ENCODE measurements around the gene MACROD2. TPM values are rescaled to one million over a fixed set of nuclear protein-coding genes. Genes with fewer than 3 reads are reported as not detected.

The MACROD2 gene
- total RNA-seq, 1 experiment from 2014 or later = 3.7 TPM

- H3K9ac ChIP-seq (ENCODE audit: low read length) = no peak overlapping the region
- H2AFZ ChIP-seq (ENCODE audit: low read depth, low read length, poor library complexity, severe bottlenecking) = no peak overlapping the region
- peaks cover 0 to 5% of the 10 kb centered on the region in 2 experiments; a peak in 1 of 4 replicates for H3K4me1 ChIP-seq (ENCODE audit: control insufficient read depth in 1 of 2, insufficient read depth in 2 of 2, low read length in 2 of 2)
- no peak overlapping the region for H3K27ac ChIP-seq (ENCODE audit: low read depth, low read length)
- H3K36me3 ChIP-seq (ENCODE audit: control insufficient read depth in 1 of 2, insufficient read depth in 2 of 2, low read length in 2 of 2) = no peaks in the 10 kb centered on the region
- ATAC-seq (no peak), DNase-seq (ENCODE audit: low read depth, low spot score) (no peak)
- no TSS peak for BruUV-seq (replicated peaks)
- ChIA-PET RAD21 (ENCODE audit: low non-redundant PET in 1 of 2, low total read pairs in 2 of 2, uncharacterized antibody in 2 of 2, unreplicated experiment in 2 of 2) (no interaction called here), CTCF (no interaction called here), POLR2A (no interaction called here)
- intact Hi-C loops (cut with micrococcal nuclease) = no loop called here
- H3K4me2 ChIP-seq (ENCODE audit: low read length) = no peak overlapping the region
- no peaks in the 10 kb centered on the region for H3K9me3 ChIP-seq (ENCODE audit: control insufficient read depth in 1 of 2, insufficient read depth in 1 of 2, low read depth in 1 of 2, low read length in 2 of 2)
- no peak overlapping the region for H3K4me3 ChIP-seq (replicated peaks in 1 of 2; ENCODE audit: low read depth in 1 of 2, low read length in 2 of 2)
- H3K79me2 ChIP-seq (ENCODE audit: insufficient read depth, low read length) = no peaks in the 10 kb centered on the region
- no peaks in the 10 kb centered on the region for H3K27me3 ChIP-seq (ENCODE audit: insufficient read depth, low read length)
- no peaks in the 10 kb centered on the region for H3K9me2 ChIP-seq (ENCODE audit: insufficient read depth)
- TF ChIP-seq EGR1 (IDR thresholded peaks at IDR 0.05; ENCODE audit: low read depth) (no peak), EZH2 (IDR thresholded peaks at IDR 0.05) (no peak), SIN3A (IDR thresholded peaks at IDR 0.05; ENCODE audit: low read depth) (no peak), CEBPB (IDR thresholded peaks at IDR 0.05; ENCODE audit: low read depth) (no peak), YY1 (IDR thresholded peaks at IDR 0.05; ENCODE audit: extremely low read depth, insufficient replicate concordance, low read depth, low read length) (no peak), CTCF (IDR thresholded peaks at IDR 0.05 in 2 of 3, conservative IDR thresholded peaks at IDR 0.05 in 1 of 3; ENCODE audit: borderline replicate concordance in 1 of 3, insufficient read depth in 1 of 3, low read depth in 2 of 3, low read length in 2 of 3) (no peak), FOSL1 (IDR thresholded peaks at IDR 0.05; ENCODE audit: low read depth) (no peak)
- H4K20me1 ChIP-seq (ENCODE audit: insufficient read depth) = no peaks in the 10 kb centered on the region
These were observed 785.2 kb downstream of the MACROD2 start for GRCh38 chr20:14780508-14780907.

DNA sequence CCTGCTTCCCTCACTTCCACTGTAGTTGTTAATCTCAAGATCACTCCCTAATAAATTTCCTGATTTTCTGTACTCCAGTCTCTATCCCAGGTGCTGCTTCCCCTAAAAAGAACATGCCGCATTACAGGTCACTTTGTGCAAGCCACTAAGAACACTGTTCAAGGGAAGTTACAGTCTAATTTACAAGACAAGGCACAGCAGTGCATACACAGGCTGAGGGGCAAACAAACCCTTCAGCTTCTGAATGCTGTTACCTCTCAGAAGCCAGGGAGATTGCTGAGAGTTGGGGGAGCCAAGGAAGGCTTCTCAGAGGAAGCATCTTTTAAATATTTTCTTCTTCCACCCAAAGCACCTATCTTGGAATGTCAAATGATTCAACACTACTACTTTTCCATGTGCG is 787.4 kb downstream of the MACROD2 start:
- H3K4me1 ChIP-seq (ENCODE audit: control insufficient read depth in 1 of 2, insufficient read depth in 2 of 2, low read length in 2 of 2) = no peaks in the 10 kb centered on the region
- no peaks in the 10 kb centered on the region for H3K36me3 ChIP-seq (ENCODE audit: control insufficient read depth in 1 of 2, insufficient read depth in 2 of 2, low read length in 2 of 2)
- H3K9me3 ChIP-seq (ENCODE audit: control insufficient read depth in 1 of 2, insufficient read depth in 1 of 2, low read depth in 1 of 2, low read length in 2 of 2) = no peaks in the 10 kb centered on the region
- no peaks in the 10 kb centered on the region for H3K27me3 ChIP-seq (ENCODE audit: insufficient read depth, low read length)
- RAD21 ChIA-PET (ENCODE audit: low non-redundant PET in 1 of 2, low total read pairs in 2 of 2, uncharacterized antibody in 2 of 2, unreplicated experiment in 2 of 2) = no interaction called here
- DNase-seq (ENCODE audit: low read depth, low spot score) = no peak
- H3K9ac ChIP-seq (ENCODE audit: low read length) = no peak overlapping the region
- POLR2A ChIA-PET = no interaction called here
- no peaks in the 10 kb centered on the region for H3K9me2 ChIP-seq (ENCODE audit: insufficient read depth)
- no peaks in the 10 kb centered on the region for H4K20me1 ChIP-seq (ENCODE audit: insufficient read depth)
- no TSS peak for BruUV-seq (replicated peaks)
- no peak overlapping the region for H3K27ac ChIP-seq (ENCODE audit: low read depth, low read length)
- no peak for ATAC-seq
- H3K79me2 ChIP-seq (ENCODE audit: insufficient read depth, low read length) = no peaks in the 10 kb centered on the region
- no peak overlapping the region for H3K4me2 ChIP-seq (ENCODE audit: low read length)
- CTCF ChIA-PET = no interaction called here
- H2AFZ ChIP-seq (ENCODE audit: low read depth, low read length, poor library complexity, severe bottlenecking) = no peak overlapping the region
- intact Hi-C loops (cut with micrococcal nuclease) = no loop called here
- H3K4me3 ChIP-seq (replicated peaks in 1 of 2; ENCODE audit: low read depth in 1 of 2, low read length in 2 of 2) = no peak overlapping the region
- TF ChIP-seq, protein P1, sequence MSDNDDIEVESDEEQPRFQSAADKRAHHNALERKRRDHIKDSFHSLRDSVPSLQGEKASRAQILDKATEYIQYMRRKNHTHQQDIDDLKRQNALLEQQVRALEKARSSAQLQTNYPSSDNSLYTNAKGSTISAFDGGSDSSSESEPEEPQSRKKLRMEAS (IDR thresholded peaks at IDR 0.05) = no peak
- TF ChIP-seq FOSL1 (IDR thresholded peaks at IDR 0.05; ENCODE audit: low read depth) = no peak
- TF ChIP-seq RAD21 (IDR thresholded peaks at IDR 0.05; ENCODE audit: low read depth) = no peak
- TF ChIP-seq SRF (IDR thresholded peaks at IDR 0.05; ENCODE audit: low read depth) = no peak
- no peak for TF ChIP-seq JUND (IDR thresholded peaks at IDR 0.05)
- no peak for TF ChIP-seq ZBTB33 (IDR thresholded peaks at IDR 0.05; ENCODE audit: extremely low read depth, insufficient replicate concordance, low read length)
- TF ChIP-seq, protein P2, sequence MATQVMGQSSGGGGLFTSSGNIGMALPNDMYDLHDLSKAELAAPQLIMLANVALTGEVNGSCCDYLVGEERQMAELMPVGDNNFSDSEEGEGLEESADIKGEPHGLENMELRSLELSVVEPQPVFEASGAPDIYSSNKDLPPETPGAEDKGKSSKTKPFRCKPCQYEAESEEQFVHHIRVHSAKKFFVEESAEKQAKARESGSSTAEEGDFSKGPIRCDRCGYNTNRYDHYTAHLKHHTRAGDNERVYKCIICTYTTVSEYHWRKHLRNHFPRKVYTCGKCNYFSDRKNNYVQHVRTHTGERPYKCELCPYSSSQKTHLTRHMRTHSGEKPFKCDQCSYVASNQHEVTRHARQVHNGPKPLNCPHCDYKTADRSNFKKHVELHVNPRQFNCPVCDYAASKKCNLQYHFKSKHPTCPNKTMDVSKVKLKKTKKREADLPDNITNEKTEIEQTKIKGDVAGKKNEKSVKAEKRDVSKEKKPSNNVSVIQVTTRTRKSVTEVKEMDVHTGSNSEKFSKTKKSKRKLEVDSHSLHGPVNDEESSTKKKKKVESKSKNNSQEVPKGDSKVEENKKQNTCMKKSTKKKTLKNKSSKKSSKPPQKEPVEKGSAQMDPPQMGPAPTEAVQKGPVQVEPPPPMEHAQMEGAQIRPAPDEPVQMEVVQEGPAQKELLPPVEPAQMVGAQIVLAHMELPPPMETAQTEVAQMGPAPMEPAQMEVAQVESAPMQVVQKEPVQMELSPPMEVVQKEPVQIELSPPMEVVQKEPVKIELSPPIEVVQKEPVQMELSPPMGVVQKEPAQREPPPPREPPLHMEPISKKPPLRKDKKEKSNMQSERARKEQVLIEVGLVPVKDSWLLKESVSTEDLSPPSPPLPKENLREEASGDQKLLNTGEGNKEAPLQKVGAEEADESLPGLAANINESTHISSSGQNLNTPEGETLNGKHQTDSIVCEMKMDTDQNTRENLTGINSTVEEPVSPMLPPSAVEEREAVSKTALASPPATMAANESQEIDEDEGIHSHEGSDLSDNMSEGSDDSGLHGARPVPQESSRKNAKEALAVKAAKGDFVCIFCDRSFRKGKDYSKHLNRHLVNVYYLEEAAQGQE (IDR thresholded peaks at IDR 0.05; ENCODE audit: low read depth) = no peak
- no peak for TF ChIP-seq YY1 (IDR thresholded peaks at IDR 0.05; ENCODE audit: extremely low read depth, insufficient replicate concordance, low read depth, low read length)
- TF ChIP-seq POLR2AphosphoS5 (IDR thresholded peaks at IDR 0.05; ENCODE audit: low read depth, low read length) = no peak

Measured in HCT116 (cell line).